NCI-H748 (cell line): ENCODE measurements around the gene CBLB.

ENCODE experiments used
- DNase-seq: peaks from one replicate; lab custom pipeline; 2025; ENCODE audit not compliant: unreplicated experiment; lab: John Stamatoyannopoulos, UW

The CBLB gene

GRCh38 chr3:105708980-105709379, 159.8 kb downstream of the CBLB start:
- DNase-seq = no peak

DNA sequence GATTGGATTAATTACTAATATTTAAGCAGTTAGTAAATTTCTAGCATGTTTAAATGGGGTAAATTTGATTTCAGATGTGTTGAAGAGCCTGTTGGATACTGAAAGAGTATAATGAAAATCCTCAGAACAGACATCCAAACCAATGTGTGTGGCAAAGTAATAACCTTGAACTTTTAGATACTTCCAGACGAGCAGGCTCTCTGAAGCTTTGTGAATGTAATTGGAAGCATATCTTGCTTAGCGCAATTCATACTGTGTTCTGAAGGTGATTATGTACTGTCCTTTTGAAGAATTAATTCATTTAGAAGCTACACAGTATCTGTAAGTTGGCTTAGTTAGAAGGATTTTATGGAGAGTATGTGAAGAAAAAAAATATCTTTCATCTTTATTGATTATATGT, 161.8 kb downstream of the CBLB start:
- no peak for DNase-seq

DNA sequence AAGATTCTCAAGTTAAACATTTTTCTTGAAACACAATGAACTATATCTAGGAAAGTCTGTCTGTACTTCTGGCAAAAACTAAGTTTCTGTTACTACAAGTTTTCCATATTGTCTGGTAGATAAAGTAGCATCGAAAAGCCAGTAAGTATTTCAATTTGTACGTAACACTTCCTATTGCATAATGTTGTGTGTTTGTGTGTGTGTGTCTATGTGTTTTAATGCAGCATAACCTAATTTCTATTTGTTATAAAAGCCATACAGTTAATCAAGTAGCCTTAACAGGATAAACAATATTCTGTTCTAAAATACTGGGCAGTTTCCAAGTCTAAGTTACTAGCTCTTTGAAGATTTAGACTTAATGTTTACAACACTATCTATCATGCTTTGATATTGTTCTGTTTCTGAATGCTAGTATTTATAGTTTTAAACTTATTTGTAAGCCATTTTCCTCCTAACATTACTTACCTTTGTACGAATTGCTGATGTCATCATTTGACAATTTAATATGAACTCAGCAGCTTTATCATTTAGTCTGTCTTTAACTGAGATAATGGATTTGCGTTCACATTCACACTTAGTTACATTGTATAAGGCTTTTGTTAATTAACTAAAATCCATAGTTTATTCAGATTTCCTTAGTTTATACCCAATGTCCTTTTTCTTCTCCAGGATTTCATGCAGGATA, 163.9 kb downstream of the CBLB start:
- DNase-seq = no peak

DNA sequence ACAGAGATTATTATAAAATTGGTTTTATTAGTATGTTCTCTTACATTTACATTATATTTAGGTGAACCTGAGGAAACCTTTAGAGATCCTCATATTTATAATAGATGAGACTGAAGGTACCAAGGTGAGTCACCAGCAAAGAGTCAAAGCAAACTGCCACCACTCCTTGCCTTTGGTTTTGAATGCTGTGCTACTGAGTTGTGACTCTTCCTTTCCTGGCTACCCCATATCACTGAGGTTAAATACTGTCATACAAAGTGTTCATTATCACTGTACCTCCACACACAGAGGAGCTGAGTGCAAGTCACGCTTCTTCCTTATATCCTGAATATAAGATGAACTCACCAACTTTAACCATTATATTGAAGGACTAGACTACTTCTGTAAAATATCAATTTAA, 168.2 kb downstream of the CBLB start:
- no peak for DNase-seq

- DNase-seq = no peak
These were observed 177.2 kb downstream of the CBLB start for GRCh38 chr3:105691633-105692032.

GRCh38 chr3:105691053-105691452, 177.8 kb downstream of the CBLB start:
- DNase-seq = no peak

GRCh38 chr3:105688821-105689220, 180.0 kb downstream of the CBLB start:
- peak; percentile 31 for DNase-seq

- DNase-seq = peak; percentile 8
These were observed 182.4 kb downstream of the CBLB start for GRCh38 chr3:105686278-105686897.

DNA sequence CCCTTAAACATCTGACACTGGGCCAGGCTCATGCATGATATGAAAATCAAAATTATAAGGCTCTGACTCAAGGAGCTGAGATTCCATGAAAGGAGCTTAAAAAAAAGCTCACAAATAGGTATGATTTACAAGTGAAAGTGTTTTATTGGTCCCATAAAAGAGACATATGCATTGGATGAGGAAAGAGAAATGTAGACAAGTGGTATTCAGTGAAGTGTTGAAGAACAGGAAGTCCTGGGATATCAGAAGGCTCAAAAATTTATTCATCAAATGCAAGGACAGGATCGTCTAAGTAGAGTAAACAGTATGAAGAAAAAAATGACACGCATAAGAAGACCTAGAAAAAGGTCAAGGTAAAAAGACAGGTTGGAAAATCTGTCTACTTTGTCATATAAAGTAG, 188.9 kb downstream of the CBLB start:
- DNase-seq = no peak

GRCh38 chr3:105678017-105678416, 190.8 kb downstream of the CBLB start:
- DNase-seq = no peak

- no peak for DNase-seq
These were observed 192.1 kb downstream of the CBLB start for GRCh38 chr3:105676621-105677300.

- DNase-seq = no peak
These were observed 194.3 kb downstream of the CBLB start for GRCh38 chr3:105674437-105675065.

- no peak for DNase-seq
These were observed 195.8 kb downstream of the CBLB start for GRCh38 chr3:105672996-105673395.

DNA sequence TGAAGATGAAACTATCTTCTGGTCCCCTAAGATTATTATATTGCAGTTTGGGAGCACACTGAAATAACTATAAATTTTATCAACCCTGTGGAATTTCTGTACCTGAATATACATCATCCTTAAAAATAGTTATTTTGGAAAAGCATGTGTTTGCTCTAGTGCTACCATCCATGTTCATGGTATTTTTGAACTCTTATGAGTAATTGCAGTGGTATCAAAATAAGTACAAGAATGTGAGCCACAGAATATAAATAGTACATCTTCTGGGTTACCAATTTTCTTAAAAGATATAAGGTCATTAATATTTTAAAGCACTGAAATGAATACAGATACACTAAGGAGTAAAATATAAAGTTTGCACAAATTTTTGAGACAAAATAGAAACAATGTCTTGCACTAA, 206.5 kb downstream of the CBLB start:
- DNase-seq = no peak

- DNase-seq = peak; percentile 19
These were observed 207.4 kb downstream of the CBLB start for GRCh38 chr3:105661461-105661860.

DNA sequence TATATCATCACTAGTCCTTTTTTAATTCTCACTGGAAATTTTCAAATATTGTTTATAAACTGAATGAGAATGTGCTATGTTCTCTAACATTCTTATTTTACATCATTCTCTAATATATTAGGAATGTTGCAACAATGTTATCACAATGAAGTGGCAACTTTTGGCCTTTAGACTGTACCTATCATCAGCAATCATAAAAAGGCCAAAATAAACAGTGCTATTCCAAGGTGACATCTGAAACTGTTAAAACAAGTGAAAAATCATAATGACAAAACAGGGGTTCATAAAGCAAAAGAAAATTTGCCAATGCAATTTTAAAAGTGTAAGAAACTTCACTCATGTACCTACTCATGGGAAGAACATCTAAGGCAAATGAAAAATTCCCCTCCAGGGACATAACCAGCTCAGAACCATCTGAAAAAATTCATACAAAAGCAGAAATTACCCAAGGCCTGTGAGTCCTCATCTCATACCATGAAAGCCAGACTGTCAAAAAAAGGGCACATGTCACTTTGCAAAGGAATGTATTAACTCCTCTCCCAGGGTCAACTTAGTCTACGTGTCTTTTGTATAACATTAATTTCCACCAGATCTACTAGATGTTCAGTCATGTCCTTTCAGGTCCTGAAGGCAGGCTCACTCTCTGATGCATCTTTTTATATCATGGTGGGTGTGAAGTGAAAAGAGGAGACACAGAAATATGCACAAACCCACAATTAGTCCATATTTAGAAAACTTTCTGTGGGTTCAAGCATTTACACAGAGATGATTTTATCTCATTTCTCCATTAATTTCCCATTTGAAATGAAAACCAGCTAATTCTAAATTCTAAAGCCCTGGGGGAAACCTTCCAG, 211.9 kb downstream of the CBLB start:
- no peak for DNase-seq

DNA sequence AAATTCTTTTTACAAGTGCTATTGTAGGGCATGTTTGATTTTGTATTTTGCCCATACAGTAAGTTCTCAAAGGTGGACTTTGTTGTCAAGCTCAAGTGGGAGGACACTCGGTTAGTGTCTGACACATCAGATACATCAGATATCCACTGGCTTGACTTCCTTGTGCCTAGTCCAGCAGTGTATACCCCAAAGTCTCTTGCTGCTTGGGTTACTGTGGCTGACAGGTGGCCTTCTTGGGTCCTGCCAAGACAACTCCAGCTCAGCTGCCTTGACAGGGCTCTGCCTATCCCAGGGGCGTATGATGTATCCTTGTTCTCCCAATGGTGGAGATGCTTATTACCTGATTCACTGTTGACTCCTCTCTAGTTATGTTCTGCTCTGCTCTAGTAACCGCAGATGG, 214.9 kb downstream of the CBLB start:
- no peak for DNase-seq

DNA sequence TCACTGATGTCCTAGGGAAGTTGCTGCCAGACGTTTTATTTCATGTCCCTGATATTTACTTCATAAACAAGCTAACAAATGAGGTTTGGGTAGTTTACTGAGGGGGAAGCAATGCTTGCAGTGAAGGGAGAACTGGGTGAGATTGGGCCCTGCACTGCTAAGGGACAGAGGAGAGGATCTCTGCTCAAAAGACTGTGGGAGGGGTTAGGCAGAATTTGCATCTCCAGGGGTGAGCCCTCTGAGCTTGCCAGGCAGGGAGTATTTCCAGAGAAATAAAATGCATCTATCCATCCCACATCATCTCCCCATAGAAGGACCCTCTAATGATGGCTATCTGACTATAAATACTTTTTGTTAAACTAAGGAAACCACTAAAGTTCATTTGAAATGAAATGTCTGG, 215.6 kb downstream of the CBLB start:
- no peak for DNase-seq

- DNase-seq = no peak
These were observed 219.3 kb downstream of the CBLB start for GRCh38 chr3:105649480-105649879.

- DNase-seq = no peak
These were observed 221.8 kb downstream of the CBLB start for GRCh38 chr3:105647047-105647446.

- DNase-seq = no peak
These were observed 229.7 kb downstream of the CBLB start for GRCh38 chr3:105639131-105639530.
